GM12875 (cell line): Measurements from ENCODE around the gene FABP1.

Experiments used
- H3K4me3 ChIP-seq: one replicate; pipeline ENCODE4 v1.5.1; 2011; ENCODE audit warnings: low read depth, low read length, control low read depth
- TF ChIP-seq, protein P1 (sequence below): IDR thresholded peaks from 2 replicates; pipeline ENCODE4 v1.5.1; 2011; ENCODE audit warnings: low read depth, mild to moderate bottlenecking, control low read depth, inconsistent platforms, low read length, moderate library complexity, borderline replicate concordance; ENCODE audit not compliant: insufficient read depth

Gene FABP1

DNA sequence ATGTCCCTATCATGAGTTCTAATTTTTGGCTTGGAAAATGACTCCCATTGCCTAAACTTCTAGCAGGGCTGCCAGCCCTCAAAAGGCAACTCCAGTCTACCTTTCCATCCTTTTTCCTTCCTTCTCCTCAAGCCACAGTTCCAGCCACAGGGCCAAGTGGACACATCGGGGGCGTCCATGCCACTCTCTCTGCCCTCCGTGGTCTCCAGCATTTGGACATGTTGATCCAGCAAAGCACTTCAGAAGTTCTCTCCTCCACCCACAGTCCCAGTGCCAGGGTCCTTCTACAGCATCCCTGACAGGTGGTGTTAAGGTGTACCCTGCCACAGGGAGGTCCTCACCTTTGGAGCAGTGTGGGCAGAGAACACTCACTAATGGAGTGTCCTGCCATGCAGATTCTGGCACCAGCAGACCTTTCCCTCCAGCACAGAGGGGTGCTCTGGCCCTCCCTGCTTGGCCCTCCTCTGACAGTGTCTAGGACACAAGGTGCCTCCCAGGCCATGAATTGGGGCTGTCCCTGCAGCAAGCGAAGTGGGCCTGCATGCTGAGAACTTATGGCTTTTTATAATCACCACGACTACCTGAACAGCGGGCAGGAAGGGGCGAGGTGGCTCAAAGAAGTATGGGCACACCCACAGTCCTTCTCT, 1.6 kb upstream of the FABP1 start:
- no peak overlapping the region for H3K4me3 ChIP-seq
- TF ChIP-seq, protein P1, sequence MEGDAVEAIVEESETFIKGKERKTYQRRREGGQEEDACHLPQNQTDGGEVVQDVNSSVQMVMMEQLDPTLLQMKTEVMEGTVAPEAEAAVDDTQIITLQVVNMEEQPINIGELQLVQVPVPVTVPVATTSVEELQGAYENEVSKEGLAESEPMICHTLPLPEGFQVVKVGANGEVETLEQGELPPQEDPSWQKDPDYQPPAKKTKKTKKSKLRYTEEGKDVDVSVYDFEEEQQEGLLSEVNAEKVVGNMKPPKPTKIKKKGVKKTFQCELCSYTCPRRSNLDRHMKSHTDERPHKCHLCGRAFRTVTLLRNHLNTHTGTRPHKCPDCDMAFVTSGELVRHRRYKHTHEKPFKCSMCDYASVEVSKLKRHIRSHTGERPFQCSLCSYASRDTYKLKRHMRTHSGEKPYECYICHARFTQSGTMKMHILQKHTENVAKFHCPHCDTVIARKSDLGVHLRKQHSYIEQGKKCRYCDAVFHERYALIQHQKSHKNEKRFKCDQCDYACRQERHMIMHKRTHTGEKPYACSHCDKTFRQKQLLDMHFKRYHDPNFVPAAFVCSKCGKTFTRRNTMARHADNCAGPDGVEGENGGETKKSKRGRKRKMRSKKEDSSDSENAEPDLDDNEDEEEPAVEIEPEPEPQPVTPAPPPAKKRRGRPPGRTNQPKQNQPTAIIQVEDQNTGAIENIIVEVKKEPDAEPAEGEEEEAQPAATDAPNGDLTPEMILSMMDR: no peak

DNA sequence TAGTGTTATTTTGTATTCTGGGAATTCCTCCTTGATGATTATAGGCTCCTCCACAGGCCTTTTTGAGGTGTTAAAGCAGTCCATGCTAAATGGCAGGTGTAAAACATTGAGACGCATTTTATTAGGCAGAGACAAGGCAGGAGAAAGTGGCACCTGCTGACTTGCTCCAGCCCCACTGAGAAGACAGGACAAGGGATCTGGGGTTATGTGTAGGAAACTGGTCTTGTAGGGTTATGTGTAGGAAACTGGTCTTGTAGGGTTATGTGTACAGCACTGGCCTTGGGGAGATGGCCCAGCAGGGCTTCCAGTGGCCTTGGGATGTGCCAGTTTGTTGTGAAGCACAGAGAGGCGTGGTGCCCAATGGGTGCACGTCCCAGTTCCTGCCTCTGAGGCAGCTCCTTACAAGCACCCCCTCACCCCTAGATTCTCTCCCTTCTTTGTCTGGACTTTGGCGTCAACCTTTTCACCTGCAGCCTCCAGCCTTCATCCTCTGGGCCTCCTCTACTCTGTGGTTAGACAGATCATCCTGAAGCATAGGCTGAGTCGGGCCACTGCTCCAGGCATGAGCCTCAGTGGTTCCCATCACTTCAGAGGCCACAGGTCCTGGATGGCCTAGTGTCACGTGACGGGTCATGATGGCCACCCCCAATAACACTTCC, 921 bp upstream of the FABP1 start:
- TF ChIP-seq, protein P1: no peak
- H3K4me3 ChIP-seq: no peak overlapping the region

DNA sequence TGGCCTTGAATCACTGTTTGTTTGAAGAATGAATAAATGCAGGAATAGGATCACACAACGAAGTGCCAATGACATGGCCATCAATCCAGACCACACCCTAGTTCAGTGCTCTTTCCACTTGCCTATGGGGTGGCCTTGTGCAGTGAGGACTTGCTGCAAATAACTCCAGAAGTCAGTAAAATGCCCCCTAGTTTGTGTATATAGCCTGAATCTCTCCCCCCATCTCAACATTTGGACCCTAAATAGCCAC, 299 bp downstream of the FABP1 start:
- TF ChIP-seq, protein P1: no peak
- H3K4me3 ChIP-seq: no peak overlapping the region

DNA sequence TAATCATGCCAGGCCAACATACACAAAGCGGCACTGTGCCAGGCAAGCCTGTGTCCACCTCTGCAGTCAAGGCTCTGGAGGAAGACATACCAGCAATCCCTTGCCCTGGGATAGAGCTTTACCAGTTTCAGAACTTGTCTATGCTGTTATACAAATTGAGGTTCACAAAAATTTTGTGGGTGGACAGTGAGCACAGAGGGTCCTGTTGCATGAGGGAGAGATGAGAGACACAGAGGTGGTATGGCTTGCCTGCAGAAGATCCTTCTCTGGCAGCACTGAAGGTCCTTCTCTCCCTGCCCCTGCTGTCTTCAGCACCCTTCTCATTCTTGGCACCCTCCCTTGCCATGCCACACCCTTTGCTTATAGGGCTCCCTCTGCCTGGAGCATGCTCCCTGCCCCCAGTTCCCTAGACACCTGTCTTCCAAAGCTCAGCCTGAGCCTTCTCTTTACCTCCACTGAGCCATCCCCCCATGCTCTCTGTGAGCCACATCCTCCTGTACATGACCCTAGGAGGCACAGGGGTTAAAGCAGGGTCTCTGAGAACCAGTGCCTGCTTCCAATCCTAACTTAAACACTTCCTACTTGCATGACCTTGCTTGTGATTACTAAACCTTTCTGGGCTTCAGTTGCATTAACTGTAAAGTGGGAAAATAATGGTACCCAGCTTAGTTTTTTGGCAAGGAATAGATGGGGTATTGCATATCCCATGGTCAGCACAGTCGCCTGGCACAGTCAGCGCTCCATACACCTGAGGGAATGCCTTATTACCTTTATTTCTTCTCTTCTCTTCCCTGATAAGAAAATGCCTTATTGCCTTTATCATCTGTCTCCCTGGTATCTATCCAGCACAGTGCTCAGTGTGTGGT, 857 bp downstream of the FABP1 start:
- no peak overlapping the region for H3K4me3 ChIP-seq
- TF ChIP-seq, protein P1: no peak

DNA sequence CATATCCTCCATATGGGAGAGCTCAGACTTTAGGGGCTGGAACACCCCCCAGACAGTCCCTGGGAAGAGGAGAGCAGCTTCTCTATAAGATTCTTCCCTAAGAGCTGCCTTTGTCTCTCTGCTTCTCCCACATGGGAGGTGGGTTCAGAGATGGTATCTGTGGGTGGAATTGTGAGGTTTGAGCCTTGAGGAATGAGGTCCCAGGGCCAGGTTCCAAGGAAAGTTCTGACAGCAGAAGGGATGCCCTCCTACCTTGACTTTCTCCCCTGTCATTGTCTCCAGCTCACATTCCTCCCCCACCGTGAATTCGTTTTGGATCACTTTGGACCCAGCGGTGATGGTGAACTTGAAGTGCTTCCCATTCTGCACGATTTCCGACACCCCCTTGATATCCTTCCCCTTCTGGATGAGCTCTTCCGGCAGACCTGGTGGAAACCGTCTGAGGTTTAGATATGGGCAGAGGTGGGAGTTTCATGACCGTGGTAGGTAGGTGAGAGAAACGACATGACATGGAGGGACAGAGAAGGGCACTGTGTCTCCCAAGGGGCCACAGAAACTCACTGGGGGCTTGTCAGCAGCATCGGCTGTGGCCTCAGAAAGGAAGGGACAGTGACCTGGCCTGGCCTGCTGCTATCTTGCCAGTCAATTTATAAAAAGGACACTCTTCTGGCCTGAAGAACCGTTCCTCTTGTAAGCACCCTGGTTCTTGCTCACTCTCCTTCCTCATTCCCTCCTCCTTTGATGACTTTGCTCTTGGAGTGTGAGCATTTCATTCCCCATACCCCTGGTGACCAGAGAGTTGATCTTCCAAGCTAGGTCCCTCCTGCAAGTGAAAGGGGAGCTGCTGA, 1.7 kb downstream of the FABP1 start:
- H3K4me3 ChIP-seq: no peak overlapping the region
- TF ChIP-seq, protein P1: no peak

DNA sequence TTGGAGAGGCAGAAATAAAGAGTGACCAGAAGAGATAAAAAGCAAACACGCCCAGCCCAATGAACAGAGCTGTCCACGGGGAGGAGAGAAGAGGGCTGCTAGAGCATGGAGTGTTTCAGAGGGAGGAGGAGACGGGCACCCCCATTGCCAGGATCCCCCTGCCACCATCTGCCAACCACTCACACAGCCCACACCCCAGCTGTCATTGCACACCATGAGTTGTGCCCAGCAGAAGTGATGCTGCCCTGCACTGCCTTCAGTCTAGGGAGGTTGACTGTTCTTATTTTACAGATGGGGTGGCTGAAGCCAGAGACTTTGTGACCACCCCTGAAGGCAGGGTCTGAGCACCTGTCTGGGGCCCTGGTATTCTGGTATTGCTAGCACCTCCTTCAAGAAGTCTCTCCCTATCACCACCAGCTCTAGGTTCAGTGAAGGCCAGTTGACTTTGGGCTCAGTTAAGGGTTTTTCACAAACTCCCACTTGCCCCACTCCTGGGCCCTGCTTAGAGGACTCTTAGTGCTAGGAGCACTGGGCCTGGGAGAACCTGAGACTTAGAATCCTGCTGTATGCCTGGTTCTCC, 2.4 kb downstream of the FABP1 start:
- TF ChIP-seq, protein P1: no peak
- no peak overlapping the region for H3K4me3 ChIP-seq
